Mammary epithelial cell (primary cell): ENCODE measurements around the gene TP63.

ENCODE experiments used
- EZH2 ChIP-seq: IDR thresholded peaks from 2 replicates; pipeline ENCODE4 v1.6.1; 2012; ENCODE audit warnings: low read length, inconsistent platforms, borderline replicate concordance
- TF ChIP-seq, protein P1 (sequence below), 2 donors: IDR thresholded peaks in 1 of 2; conservative IDR thresholded peaks in 1 of 2; 2 replicates each; pipeline ENCODE4 v1.5.1; 2011 to 2012; ENCODE audit warnings: inconsistent platforms in 2 of 2, low read length in 2 of 2, mild to moderate bottlenecking in 2 of 2, control low read depth in 1 of 2, low read depth in 1 of 2; ENCODE audit not compliant: insufficient read depth in 1 of 2; ENCODE audit errors: extremely low read depth in 1 of 2

DNA sequence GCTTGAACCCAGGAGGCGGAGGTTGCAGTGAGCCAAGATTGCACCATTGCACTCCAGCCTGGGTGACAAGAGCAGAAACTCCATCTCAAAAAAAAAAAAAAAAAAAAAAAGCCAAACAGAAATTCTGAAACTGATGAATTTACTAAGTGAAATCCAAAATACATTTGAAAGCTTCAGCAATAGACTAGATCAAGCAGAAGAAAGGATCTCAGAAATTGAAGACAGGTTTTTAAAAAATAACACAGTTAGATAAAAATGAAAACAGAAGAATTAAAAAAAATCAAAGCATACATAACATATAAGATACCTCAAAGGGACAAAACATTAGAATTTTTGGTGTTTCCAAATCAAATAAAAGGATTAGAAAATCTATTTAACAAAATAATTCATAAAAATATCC, 114.4 kb downstream of the TP63 start:
- TF ChIP-seq, protein P1, sequence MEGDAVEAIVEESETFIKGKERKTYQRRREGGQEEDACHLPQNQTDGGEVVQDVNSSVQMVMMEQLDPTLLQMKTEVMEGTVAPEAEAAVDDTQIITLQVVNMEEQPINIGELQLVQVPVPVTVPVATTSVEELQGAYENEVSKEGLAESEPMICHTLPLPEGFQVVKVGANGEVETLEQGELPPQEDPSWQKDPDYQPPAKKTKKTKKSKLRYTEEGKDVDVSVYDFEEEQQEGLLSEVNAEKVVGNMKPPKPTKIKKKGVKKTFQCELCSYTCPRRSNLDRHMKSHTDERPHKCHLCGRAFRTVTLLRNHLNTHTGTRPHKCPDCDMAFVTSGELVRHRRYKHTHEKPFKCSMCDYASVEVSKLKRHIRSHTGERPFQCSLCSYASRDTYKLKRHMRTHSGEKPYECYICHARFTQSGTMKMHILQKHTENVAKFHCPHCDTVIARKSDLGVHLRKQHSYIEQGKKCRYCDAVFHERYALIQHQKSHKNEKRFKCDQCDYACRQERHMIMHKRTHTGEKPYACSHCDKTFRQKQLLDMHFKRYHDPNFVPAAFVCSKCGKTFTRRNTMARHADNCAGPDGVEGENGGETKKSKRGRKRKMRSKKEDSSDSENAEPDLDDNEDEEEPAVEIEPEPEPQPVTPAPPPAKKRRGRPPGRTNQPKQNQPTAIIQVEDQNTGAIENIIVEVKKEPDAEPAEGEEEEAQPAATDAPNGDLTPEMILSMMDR (conservative IDR thresholded peaks at IDR 0.05 in 1 of 2, IDR thresholded peaks at IDR 0.05 in 1 of 2; ENCODE audit: extremely low read depth in 1 of 2, insufficient read depth in 1 of 2, low read depth in 1 of 2, low read length in 2 of 2), result no peak
- no peak for TF ChIP-seq EZH2
